A673 (cell line): ENCODE data around the gene CCDC89. TPM values are rescaled to one million over a fixed set of nuclear protein-coding genes. Genes with fewer than 3 reads are reported as not detected.
A peak's percentile ranks its signal among the peaks of the same experiment; 100 is the strongest.

Experiments used
- BruUV-seq: library from RNA; stranded (reverse); fragments of 400-500 nt; replicated peaks from 2 replicates; lab custom pipeline; 2021; lab: Mats Ljungman, UMichigan
- CTCF ChIA-PET: fragments of 300-600 bp; sonication (Branson Sonifier 250); formaldehyde crosslinking; loops from one replicate; lab custom pipeline; 2022; ENCODE audit warnings: antibody characterized with exemption; lab: Charles Lee
- POLR2A ChIA-PET: fragments of 300-600 bp; sonication (Branson Sonifier 250); formaldehyde crosslinking; loops from one replicate; lab custom pipeline; 2022; ENCODE audit warnings: antibody characterized with exemption; ENCODE audit not compliant: low non-redundant PET; lab: Charles Lee
- DNase-seq: peaks from one replicate; pipeline ENCODE4 v3.0.0-alpha.2; 2015; ENCODE audit warnings: low spot score
- H3K27ac ChIP-seq: fragments of 200-600 bp; sonication (generic); 2 replicates; pipeline ENCODE4 v1.5.1; 2016; ENCODE audit warnings: mixed run types, low read depth, mild to moderate bottlenecking, mixed read lengths, antibody characterized with exemption, low read length; ENCODE audit not compliant: poor library complexity, severe bottlenecking
- H3K27me3 ChIP-seq: fragments of 200-600 bp; sonication (generic); replicated peaks from 2 replicates; pipeline ENCODE4 v1.6.1; 2017; ENCODE audit warnings: mixed run types, low read depth, mild to moderate bottlenecking, mixed read lengths, antibody characterized with exemption, low read length; ENCODE audit not compliant: insufficient read depth, poor library complexity
- H3K36me3 ChIP-seq: fragments of 200-600 bp; sonication (generic); 2 replicates; pipeline ENCODE4 v1.6.1; 2016; ENCODE audit warnings: mixed run types, mild to moderate bottlenecking, mixed read lengths, antibody characterized with exemption, low read length; ENCODE audit not compliant: insufficient read depth, poor library complexity, severe bottlenecking
- H3K4me1 ChIP-seq: fragments of 200-600 bp; sonication (generic); 2 replicates; pipeline ENCODE4 v1.6.1; 2017; ENCODE audit warnings: mixed run types, mild to moderate bottlenecking, mixed read lengths, antibody characterized with exemption, low read length; ENCODE audit not compliant: insufficient read depth, poor library complexity, severe bottlenecking
- H3K4me3 ChIP-seq: fragments of 200-600 bp; sonication (generic); 2 replicates; pipeline ENCODE4 v1.5.1; 2016; ENCODE audit warnings: low read depth, mixed run types, mild to moderate bottlenecking, mixed read lengths, low read length; ENCODE audit not compliant: poor library complexity, severe bottlenecking
- H3K9me3 ChIP-seq: fragments of 200-600 bp; sonication (generic); 2 replicates; pipeline ENCODE4 v1.6.1; 2016; ENCODE audit warnings: mixed run types, low read depth, mild to moderate bottlenecking, mixed read lengths, antibody characterized with exemption, low read length; ENCODE audit not compliant: poor library complexity, severe bottlenecking
- EZH2 ChIP-seq: fragments of 200-600 bp; sonication (generic); IDR thresholded peaks from 2 replicates; pipeline ENCODE4 v1.6.1; 2017; ENCODE audit warnings: borderline replicate concordance, low read depth, mild to moderate bottlenecking, mixed read lengths, antibody characterized with exemption, low read length; ENCODE audit not compliant: poor library complexity, severe bottlenecking
- intact Hi-C: fragments of 100-400 bp; cut with micrococcal nuclease; formaldehyde crosslinking; loops from one replicate; pipeline ENCODE4 v1.10.0; 2022; ENCODE audit not compliant: unreplicated experiment
- total RNA-seq: library from RNA; stranded (reverse); gene quantifications from 2 replicates; pipeline ENCODE4 v1.2.3, GENCODE V29; 2021
- TF ChIP-seq, protein P1 (sequence below): fragments of 300-800, 200-600 bp; sonication (generic); conservative IDR thresholded peaks from 2 replicates; pipeline ENCODE4 v1.5.1; 2017; ENCODE audit warnings: low read depth, mild to moderate bottlenecking, antibody characterized with exemption, low read length, moderate library complexity, mixed read lengths

Gene CCDC89
- total RNA-seq, 1 experiment from 2014 or later = 0.41 TPM

DNA sequence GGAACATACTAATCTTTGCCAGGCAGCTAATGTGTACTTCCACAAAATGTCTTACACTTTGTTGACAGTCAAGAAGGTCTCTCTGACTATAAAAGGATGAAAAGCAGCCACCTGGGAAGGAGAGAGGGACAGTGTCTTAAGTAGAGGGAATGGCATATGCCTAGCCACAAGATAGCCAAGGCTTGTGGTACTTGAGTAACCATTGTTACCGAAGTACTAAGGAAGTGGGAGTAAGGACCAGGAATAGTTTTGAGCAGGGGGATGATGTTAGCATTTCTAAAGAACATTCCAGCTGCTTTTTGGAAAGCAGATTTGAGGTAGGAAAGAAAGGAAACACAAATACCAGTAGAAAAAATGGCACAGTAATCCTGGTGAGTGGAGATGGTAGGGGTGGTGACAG, 34.9 kb downstream of the CCDC89 start:
- no peak for DNase-seq
- Histone ChIP-seq H3K9me3 (no peaks in the 10 kb centered on the region), H3K27ac (no peak overlapping the region), H3K4me3 (no peak overlapping the region), H3K4me1 (peaks cover 6% of the 10 kb centered on the region), H3K36me3 (peaks cover 12% of the 10 kb centered on the region), H3K27me3 (no peaks in the 10 kb centered on the region)
- ChIA-PET CTCF (no interaction called here), POLR2A (interaction anchor here (0.6 to 0.7 kb wide), 3 partner anchors 8 to 610 kb away, joined by 3 to 8 read pairs (median 4); no protein-coding TSS in a partner anchor)
- BruUV-seq = no TSS peak
- intact Hi-C loops = no loop called here
- TF ChIP-seq, protein P1, sequence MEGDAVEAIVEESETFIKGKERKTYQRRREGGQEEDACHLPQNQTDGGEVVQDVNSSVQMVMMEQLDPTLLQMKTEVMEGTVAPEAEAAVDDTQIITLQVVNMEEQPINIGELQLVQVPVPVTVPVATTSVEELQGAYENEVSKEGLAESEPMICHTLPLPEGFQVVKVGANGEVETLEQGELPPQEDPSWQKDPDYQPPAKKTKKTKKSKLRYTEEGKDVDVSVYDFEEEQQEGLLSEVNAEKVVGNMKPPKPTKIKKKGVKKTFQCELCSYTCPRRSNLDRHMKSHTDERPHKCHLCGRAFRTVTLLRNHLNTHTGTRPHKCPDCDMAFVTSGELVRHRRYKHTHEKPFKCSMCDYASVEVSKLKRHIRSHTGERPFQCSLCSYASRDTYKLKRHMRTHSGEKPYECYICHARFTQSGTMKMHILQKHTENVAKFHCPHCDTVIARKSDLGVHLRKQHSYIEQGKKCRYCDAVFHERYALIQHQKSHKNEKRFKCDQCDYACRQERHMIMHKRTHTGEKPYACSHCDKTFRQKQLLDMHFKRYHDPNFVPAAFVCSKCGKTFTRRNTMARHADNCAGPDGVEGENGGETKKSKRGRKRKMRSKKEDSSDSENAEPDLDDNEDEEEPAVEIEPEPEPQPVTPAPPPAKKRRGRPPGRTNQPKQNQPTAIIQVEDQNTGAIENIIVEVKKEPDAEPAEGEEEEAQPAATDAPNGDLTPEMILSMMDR = no peak
- TF ChIP-seq EZH2 = no peak

DNA sequence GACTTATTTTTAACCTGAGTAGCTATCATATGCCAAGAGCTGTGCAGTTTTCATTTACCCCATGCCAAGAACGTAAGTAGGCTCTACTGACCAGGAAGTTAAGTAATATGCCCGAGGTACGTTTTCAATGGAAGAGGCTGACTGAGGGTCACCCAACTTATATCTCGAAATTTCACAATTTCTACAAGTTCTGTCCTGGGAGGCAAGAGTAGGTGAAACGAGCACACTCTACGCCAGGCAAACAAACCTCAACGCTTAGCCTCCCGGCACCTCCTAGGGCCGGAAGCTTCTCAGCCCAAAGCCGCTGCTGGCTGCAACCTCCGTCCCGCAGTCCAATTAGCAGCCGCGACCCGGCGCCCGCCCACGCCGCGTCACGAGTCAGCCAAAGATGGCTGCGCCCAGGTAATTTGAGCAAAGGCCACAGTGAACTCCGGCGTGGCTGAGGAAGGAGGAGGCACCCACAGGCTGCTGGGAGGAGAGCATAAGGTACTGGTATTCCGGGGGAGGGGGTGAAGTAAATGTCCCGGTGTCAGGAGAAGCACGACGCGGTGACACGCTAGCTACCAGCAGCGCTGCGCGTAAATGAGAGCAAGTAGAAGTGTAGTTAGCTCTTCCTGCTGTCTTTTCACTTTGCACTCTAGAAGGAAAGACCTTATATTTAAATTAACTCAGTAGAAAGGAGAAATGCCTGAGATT, 38.2 kb downstream of the CCDC89 start, which contains the start of gene TMEM126A:
TSS of gene TMEM126A (plus strand) at position 364 of the 696 bp plus-strand sequence. CDS start 2,289 bp downstream, outside the sequence.
- TF ChIP-seq, protein P1 = no peak
- TF ChIP-seq EZH2 = no peak
- POLR2A ChIA-PET = interaction anchor here (0.6 to 0.7 kb wide), 3 partner anchors 8 to 353 kb away, joined by 3 to 5 read pairs (median 4); no protein-coding TSS in a partner anchor
- CTCF ChIA-PET = interaction anchor here (0.5 kb wide), 1 partner anchor 541 kb away, joined by 5 read pairs; no protein-coding TSS in a partner anchor
- Histone ChIP-seq H3K4me1 (peaks cover 15% of the 10 kb centered on the region), H3K9me3 (no peaks in the 10 kb centered on the region), H3K27me3 (peaks cover 9% of the 10 kb centered on the region), H3K27ac (peak within 1 kb of the TSS; percentile 81), H3K36me3 (no peaks in the 10 kb centered on the region), H3K4me3 (peak within 1 kb of the TSS; percentile 67)
- DNase-seq = peak; percentile 93
- BruUV-seq = no TSS peak
- intact Hi-C loops = no loop called here

DNA sequence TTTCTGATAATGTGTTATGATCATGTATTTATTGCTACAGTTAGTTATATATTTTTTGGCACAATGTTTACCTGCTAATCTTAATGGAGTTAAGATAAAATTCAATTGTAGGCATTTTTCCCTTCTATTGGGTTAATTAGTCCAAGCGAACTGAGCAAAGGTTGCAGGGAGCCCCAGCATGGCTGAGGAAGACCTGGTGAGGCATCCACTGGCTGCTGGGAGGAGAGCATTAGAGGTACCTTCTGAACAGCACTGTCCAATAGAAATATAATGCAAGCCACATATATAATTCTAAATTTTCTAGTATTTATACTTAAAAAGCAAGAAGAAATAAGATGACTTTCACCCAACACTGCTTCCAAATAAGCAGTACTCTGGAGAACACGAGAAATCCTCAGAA, 38.9 kb downstream of the CCDC89 start:
- intact Hi-C loops = no loop called here
- ChIA-PET POLR2A (interaction anchor here (0.6 to 0.7 kb wide), 3 partner anchors 9 to 353 kb away, joined by 3 to 5 read pairs (median 4); no protein-coding TSS in a partner anchor), CTCF (no interaction called here)
- H3K36me3 ChIP-seq = no peaks in the 10 kb centered on the region
- peak overlapping the region; percentile 81 for H3K27ac ChIP-seq
- BruUV-seq = no TSS peak
- H3K9me3 ChIP-seq = no peaks in the 10 kb centered on the region
- H3K4me3 ChIP-seq = peak overlapping the region; percentile 67
- H3K4me1 ChIP-seq = peaks cover 15% of the 10 kb centered on the region
- H3K27me3 ChIP-seq = peaks cover 9% of the 10 kb centered on the region
- DNase-seq = no peak
- TF ChIP-seq, protein P1 = no peak
- no peak for TF ChIP-seq EZH2
